Suprapubic skin (tissue), 4 donors: ENCODE measurements around the gene LRP1B. TPM values are rescaled to one million over a fixed set of nuclear protein-coding genes. Genes with fewer than 3 reads are reported as not detected.

Experiments used
- DNase-seq, 2 donors: peaks; one replicate each; pipeline ENCODE4 v3.0.0-alpha.2; 2019; ENCODE audit warnings: low spot score in 2 of 2
- H3K27ac ChIP-seq: fragments of 200-600 bp; sonication (generic); one replicate; pipeline ENCODE4 v1.5.1; 2019
- H3K27me3 ChIP-seq: fragments of 200-600 bp; sonication (generic); one replicate; pipeline ENCODE4 v1.5.1; 2019
- H3K36me3 ChIP-seq: fragments of 200-600 bp; sonication (generic); one replicate; pipeline ENCODE4 v1.5.1; 2019
- H3K4me1 ChIP-seq: fragments of 200-600 bp; sonication (generic); one replicate; pipeline ENCODE4 v1.5.1; 2019
- H3K4me3 ChIP-seq: fragments of 200-600 bp; sonication (generic); one replicate; pipeline ENCODE4 v1.5.1; 2019; ENCODE audit warnings: mild to moderate bottlenecking
- H3K9me3 ChIP-seq: fragments of 200-600 bp; sonication (generic); one replicate; pipeline ENCODE4 v1.5.1; 2019
- CTCF ChIP-seq, 2 donors: fragments of 200-600 bp in 1 of 2; fragments of 450-650 bp in 1 of 2; sonication (generic) in 1 of 2; IDR thresholded peaks; one replicate each; pipeline ENCODE4 v1.5.1; 2016 to 2019; ENCODE audit warnings: antibody characterized with exemption in 2 of 2, mild to moderate bottlenecking in 1 of 2, moderate library complexity in 1 of 2
- EP300 ChIP-seq: sonication (generic); formaldehyde crosslinking; IDR thresholded peaks from one replicate; pipeline ENCODE4 v1.6.1; 2017; ENCODE audit warnings: antibody characterized with exemption
- POLR2A ChIP-seq, 2 donors: fragments of 450-650 bp; IDR thresholded peaks; one replicate each; pipeline ENCODE4 v1.6.1; 2017; ENCODE audit warnings: antibody characterized with exemption in 2 of 2, mild to moderate bottlenecking in 2 of 2, moderate library complexity in 2 of 2
- POLR2AphosphoS5 ChIP-seq, 3 donors: sonication (generic); formaldehyde crosslinking; IDR thresholded peaks; one replicate each; pipeline ENCODE4 v1.6.1; 2017; ENCODE audit warnings: antibody characterized with exemption in 3 of 3
- WGBS: methylation state at CpG from one replicate; pipeline ENCODE4 v1.1.5; 2018; 5-methylcytosine and 5-hydroxymethylcytosine counted together
- total RNA-seq, 4 donors: library from RNA; depleted of rRNA; stranded (reverse); fragments of >200 nt; gene quantifications; one replicate each; pipeline ENCODE4 v1.1.0, GENCODE V29; 2016

Gene LRP1B
- total RNA-seq, result 1 to 10 TPM in 2 of 4 donors, under 1 TPM in 2; 0.11 to 2.7 (median 1.3) TPM

- Histone ChIP-seq H3K27ac (peak within 1 kb of the TSS; percentile 0), H3K4me1 (peaks cover 18% of the 10 kb centered on the region), H3K36me3 (no peaks in the 10 kb centered on the region), H3K27me3 (peaks cover 9% of the 10 kb centered on the region), H3K9me3 (no peaks in the 10 kb centered on the region), H3K4me3 (peak within 1 kb of the TSS; percentile 59)
- TF ChIP-seq POLR2AphosphoS5 (IDR thresholded peaks at IDR 0.05) (no peak), POLR2A (IDR thresholded peaks at IDR 0.05) (no peak), EP300 (no peak), CTCF (IDR thresholded peaks at IDR 0.05) (no peak)
- no peak for DNase-seq
- 2% methylated on average over 21 of the region's 21 CpGs for WGBS
These were observed at the start of gene LRP1B for GRCh38 chr2:142131010-142131669. LRP1B (minus strand) TSS chr2:142131016; CDS start chr2:142130729, 287 bp downstream.

DNA sequence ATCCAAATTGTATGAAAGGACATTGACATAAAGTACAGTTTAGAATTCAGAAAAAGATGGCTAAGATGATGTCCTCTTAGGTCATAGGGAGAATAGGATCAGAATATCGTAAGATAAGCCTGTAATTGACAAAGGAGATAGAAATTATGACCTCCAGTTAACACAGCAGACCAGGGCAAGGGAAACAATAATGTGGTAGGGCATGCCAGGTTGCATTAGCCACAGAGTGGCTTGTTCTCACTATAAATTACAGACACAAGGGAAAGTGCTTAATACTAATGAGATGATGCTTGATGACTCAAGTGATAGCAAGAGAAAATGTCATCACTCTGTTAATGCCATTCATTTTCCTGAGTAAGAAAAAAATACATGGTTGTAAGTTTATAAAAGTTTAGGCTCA lies 48.9 kb upstream of the LRP1B start:
- Histone ChIP-seq H3K4me1 (no peaks in the 10 kb centered on the region), H3K9me3 (no peaks in the 10 kb centered on the region), H3K27me3 (no peaks in the 10 kb centered on the region), H3K36me3 (no peaks in the 10 kb centered on the region), H3K27ac (no peak overlapping the region), H3K4me3 (no peak overlapping the region)
- DNase-seq, result no peak
- 89% methylated on average over 1 of the region's 1 CpG for WGBS
- TF ChIP-seq POLR2A (IDR thresholded peaks at IDR 0.05) (no peak), EP300 (no peak), CTCF (IDR thresholded peaks at IDR 0.05) (no peak)

DNA sequence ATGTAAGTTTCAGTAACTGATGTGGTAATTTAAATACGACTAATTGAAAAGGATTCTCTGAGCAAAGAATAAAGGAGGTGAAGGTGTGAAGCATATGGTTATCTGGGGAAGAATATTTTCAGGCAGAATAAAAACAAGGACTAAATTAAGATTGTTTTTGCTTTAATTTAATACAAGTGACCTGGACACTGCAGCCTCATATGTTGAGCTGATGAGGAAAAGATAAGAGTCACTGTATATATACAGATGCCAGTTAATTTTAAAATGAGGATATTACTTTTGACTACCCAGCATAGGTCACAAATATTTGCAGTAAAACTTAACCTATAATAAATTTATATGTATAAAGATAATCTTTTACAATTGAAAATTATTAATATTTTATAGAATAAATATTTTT lies 47.8 kb upstream of the LRP1B start:
- Histone ChIP-seq H3K27me3 (no peaks in the 10 kb centered on the region), H3K36me3 (no peaks in the 10 kb centered on the region), H3K4me3 (no peak overlapping the region), H3K9me3 (no peaks in the 10 kb centered on the region), H3K4me1 (no peaks in the 10 kb centered on the region), H3K27ac (no peak overlapping the region)
- 88% methylated on average over 1 of the region's 1 CpG for WGBS
- TF ChIP-seq POLR2AphosphoS5 (IDR thresholded peaks at IDR 0.05) (no peak), POLR2A (IDR thresholded peaks at IDR 0.05) (no peak), CTCF (IDR thresholded peaks at IDR 0.05) (no peak), EP300 (no peak)
- no peak for DNase-seq

DNA sequence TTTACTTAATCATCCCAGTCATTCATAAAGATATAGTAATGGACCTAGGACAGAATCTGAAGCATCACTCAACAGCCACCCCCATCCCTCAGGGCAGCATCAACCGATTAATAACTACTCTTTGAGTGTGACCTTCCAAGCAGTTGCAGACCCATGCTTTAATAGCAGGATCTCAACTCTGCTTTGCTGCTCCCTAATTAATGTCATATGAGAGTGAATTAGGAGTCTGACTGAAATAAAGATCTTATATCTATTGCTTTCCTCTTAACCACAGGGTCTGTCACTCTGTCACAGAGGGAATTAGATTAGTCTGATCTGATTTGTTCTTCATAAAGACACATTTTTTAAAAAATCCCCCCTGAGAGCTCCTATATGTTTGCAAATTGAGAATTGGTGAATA lies 46.1 kb upstream of the LRP1B start:
- H3K4me3 ChIP-seq, result no peak overlapping the region
- DNase-seq, result no peak
- H3K27ac ChIP-seq, result no peak overlapping the region
- WGBS, result 35% methylated on average over 1 of the region's 1 CpG
- TF ChIP-seq EP300, result no peak
- no peak for TF ChIP-seq POLR2AphosphoS5 (IDR thresholded peaks at IDR 0.05)
- no peak for TF ChIP-seq POLR2A (IDR thresholded peaks at IDR 0.05)
- no peak for TF ChIP-seq CTCF (IDR thresholded peaks at IDR 0.05)
- no peaks in the 10 kb centered on the region for H3K9me3 ChIP-seq
- H3K36me3 ChIP-seq, result no peaks in the 10 kb centered on the region
- no peaks in the 10 kb centered on the region for H3K4me1 ChIP-seq
- H3K27me3 ChIP-seq, result no peaks in the 10 kb centered on the region

- Histone ChIP-seq H3K36me3 (no peaks in the 10 kb centered on the region), H3K27ac (no peak overlapping the region)
- 32% methylated on average over 1 of the region's 1 CpG for WGBS
These were observed 45.1 kb upstream of the LRP1B start for GRCh38 chr2:142175813-142176338.

More at GRCh38 chr2:142175813-142176338, 45.1 kb upstream of the LRP1B start:
- Histone ChIP-seq H3K4me1 (no peaks in the 10 kb centered on the region), H3K9me3 (no peaks in the 10 kb centered on the region), H3K27me3 (no peaks in the 10 kb centered on the region), H3K4me3 (no peak overlapping the region)
- DNase-seq, result no peak
- TF ChIP-seq CTCF (IDR thresholded peaks at IDR 0.05), result no peak
- no peak for TF ChIP-seq POLR2AphosphoS5 (IDR thresholded peaks at IDR 0.05)
- no peak for TF ChIP-seq POLR2A (IDR thresholded peaks at IDR 0.05)
- no peak for TF ChIP-seq EP300
